Psoas muscle (tissue), 8 donors: ENCODE measurements around the gene EEFSEC. TPM values are rescaled to one million over a fixed set of nuclear protein-coding genes. Genes with fewer than 3 reads are reported as not detected.

ENCODE experiments used
- ATAC-seq, 4 donors: fragments of 200-7000 bp; cut with Tn5 transposase; one replicate each; pipeline ENCODE4 v1.9.1; 2020; ENCODE audit warnings: moderate library complexity in 3 of 4, mild to moderate bottlenecking in 2 of 4
- DNase-seq, 2 donors: peaks; one replicate each; pipeline ENCODE4 v3.0.0-alpha.2; 2020
- H3K27ac ChIP-seq: fragments of 200-600 bp; one replicate; pipeline ENCODE4 v1.8.0; 2022
- H3K27me3 ChIP-seq, 3 donors: fragments of 200-600 bp in 1 of 3; one replicate each; pipeline versions ENCODE4 v1.6.1 to v1.8.0; 2013 to 2022; ENCODE audit warnings: low read length in 2 of 3, mild to moderate bottlenecking in 2 of 3, moderate library complexity in 1 of 3; ENCODE audit not compliant: insufficient read depth in 3 of 3
- H3K36me3 ChIP-seq, 2 donors: fragments of 200-600 bp in 1 of 2; one replicate each; pipeline versions ENCODE4 v1.6.1 to v1.8.0; 2013 to 2022; ENCODE audit warnings: low read depth in 1 of 2, mild to moderate bottlenecking in 1 of 2, moderate library complexity in 1 of 2; ENCODE audit not compliant: insufficient read depth in 1 of 2
- H3K4me1 ChIP-seq: fragments of 200-600 bp; one replicate; pipeline ENCODE4 v1.8.0; 2022
- H3K4me3 ChIP-seq: fragments of 200-600 bp; one replicate; pipeline ENCODE4 v1.8.0; 2022; ENCODE audit warnings: mild to moderate bottlenecking
- H3K9me3 ChIP-seq: fragments of 200-600 bp; one replicate; pipeline ENCODE4 v1.8.0; 2022
- CTCF ChIP-seq: fragments of 200-600 bp; IDR thresholded peaks from one replicate; pipeline ENCODE4 v1.8.0; 2022; ENCODE audit warnings: antibody characterized with exemption
- WGBS, 3 donors: extraction: QIAGEN DNeasy Blood & Tissue Kit; methylation state at CpG; one replicate each; pipeline versions ENCODE4 v1.1.6 to v1.1.7; 2013; 5-methylcytosine and 5-hydroxymethylcytosine counted together
- intact Hi-C, 2 donors: fragments of 100-400 bp; cut with DNase I; formaldehyde crosslinking; loops; one replicate each; pipeline versions ENCODE4 v1.11.0 to v1.14.2; 2022
- polyA plus RNA-seq, 3 donors: library from polyadenylated mRNA; stranded (reverse); fragments of 200-250 nt; gene quantifications; one replicate each; pipeline ENCODE4 v1.2.3, GENCODE V29; 2013
- total RNA-seq, 4 donors: library from RNA; stranded (reverse); fragmentation: NEBNext Ultra II Directional in 2 of 4; extraction: Animal tissue kit (Norgen Biotek cat#: 25700) in 2 of 4; gene quantifications; one replicate each; pipeline versions ENCODE4 v1.2.1 to v1.2.4, GENCODE V29; 2021 to 2023
- donor health status: healthy with polysubstance abuse.
- donor health status: DM: no; HTN: no; CAD: no; lungs with moderate emphysema.
- donor health status: Bipolar disorder and iron deficiency.
- donor health status: healthy.
- donor health status: DM: yes; HTN: yes; CAD: no.
- donor health status: DM: no; HTN: no; CAD: no.
- donor health status: DM: no; HTN: no; CAD: no.
- donor health status: DM: yes; HTN: yes; CAD: no.

EEFSEC gene
- total and polyA plus RNA-seq, 7 donors, result 10.7 to 18.9 (median 14.0) TPM

GRCh38 chr3:128187495-128187894 is 34.2 kb downstream of the EEFSEC start:
- Histone ChIP-seq H3K36me3 (no peaks in the 10 kb centered on the region), H3K9me3 (no peaks in the 10 kb centered on the region), H3K4me3 (no peak overlapping the region), H3K27ac (no peak overlapping the region), H3K27me3 (no peaks in the 10 kb centered on the region), H3K4me1 (no peaks in the 10 kb centered on the region)
- TF ChIP-seq CTCF, result no peak
- ATAC-seq, result no peak
- 91 to 94% (median 93%) methylated on average over 1 of the region's 1 CpG for WGBS, 3 donors
- intact Hi-C loops, result no loop called here
- no peak for DNase-seq

- intact Hi-C loops, result no loop called here
- no peaks in the 10 kb centered on the region for H3K9me3 ChIP-seq
- DNase-seq (no peak), ATAC-seq (no peak)
- no peaks in the 10 kb centered on the region for H3K27me3 ChIP-seq
- H3K4me1 ChIP-seq, result no peaks in the 10 kb centered on the region
- no peaks in the 10 kb centered on the region for H3K36me3 ChIP-seq
- H3K4me3 ChIP-seq, result no peak overlapping the region
- 72 to 89% (median 78%) methylated on average over 4 of the region's 4 CpGs for WGBS, 3 donors
- no peak overlapping the region for H3K27ac ChIP-seq
- TF ChIP-seq CTCF, result no peak
These were observed 35.0 kb downstream of the EEFSEC start for GRCh38 chr3:128188326-128188725.

GRCh38 chr3:128188956-128189355 is 35.7 kb downstream of the EEFSEC start:
- no peak overlapping the region for H3K27ac ChIP-seq
- H3K27me3 ChIP-seq, result no peaks in the 10 kb centered on the region
- intact Hi-C loops, result no loop called here
- ATAC-seq (no peak), DNase-seq (no peak)
- no peak for TF ChIP-seq CTCF
- no peak overlapping the region for H3K4me3 ChIP-seq
- 85 to 93% (median 87%) methylated on average over 4 of the region's 4 CpGs for WGBS, 3 donors
- no peaks in the 10 kb centered on the region for H3K9me3 ChIP-seq
- H3K36me3 ChIP-seq, result no peaks in the 10 kb centered on the region
- no peaks in the 10 kb centered on the region for H3K4me1 ChIP-seq

GRCh38 chr3:128190501-128190900 is 37.2 kb downstream of the EEFSEC start:
- H3K27ac ChIP-seq, result no peak overlapping the region
- H3K4me1 ChIP-seq, result no peaks in the 10 kb centered on the region
- no peak for DNase-seq
- no peaks in the 10 kb centered on the region for H3K27me3 ChIP-seq
- H3K36me3 ChIP-seq, result no peaks in the 10 kb centered on the region
- no peaks in the 10 kb centered on the region for H3K9me3 ChIP-seq
- 0 to 58% (median 46%) methylated on average over 1 of the region's 1 CpG for WGBS, 3 donors
- peak in 1 of 4 donors; percentile 61 for ATAC-seq
- no peak for TF ChIP-seq CTCF
- no peak overlapping the region for H3K4me3 ChIP-seq
- intact Hi-C loops, result no loop called here

GRCh38 chr3:128192131-128192530 is 38.9 kb downstream of the EEFSEC start:
- WGBS, 3 donors, result 92 to 96% (median 93%) methylated on average over 7 of the region's 7 CpGs
- no peak overlapping the region for H3K27ac ChIP-seq
- no peaks in the 10 kb centered on the region for H3K9me3 ChIP-seq
- intact Hi-C loops, result no loop called here
- ATAC-seq, result no peak
- H3K36me3 ChIP-seq, result no peaks in the 10 kb centered on the region
- DNase-seq, result no peak
- H3K4me3 ChIP-seq, result no peak overlapping the region
- no peaks in the 10 kb centered on the region for H3K4me1 ChIP-seq
- no peaks in the 10 kb centered on the region for H3K27me3 ChIP-seq
- no peak for TF ChIP-seq CTCF
